Bronchial epithelial cell (primary cell): ENCODE results near the gene BCL7A. TPM values are rescaled to one million over a fixed set of nuclear protein-coding genes. Genes with fewer than 3 reads are reported as not detected.

Experiments
- DNase-seq: peaks from one replicate; pipeline ENCODE4 v3.0.0-alpha.2; 2010; ENCODE audit warnings: low read depth
- FAIRE-seq: peaks from 2 replicates; lab custom pipeline; 2011; peaks lifted over from hg19 to GRCh38; lab: Jason Lieb, UNC
- H3K27me3 ChIP-seq: 2 replicates; pipeline ENCODE4 v1.5.1; 2011; ENCODE audit warnings: low read length; ENCODE audit not compliant: control insufficient read depth, insufficient read depth
- H3K36me3 ChIP-seq: 2 replicates; pipeline ENCODE4 v1.5.1; 2011; ENCODE audit warnings: low read length; ENCODE audit not compliant: control insufficient read depth, insufficient read depth
- H3K4me3 ChIP-seq: 2 replicates; pipeline ENCODE4 v1.5.1; 2011; ENCODE audit warnings: mild to moderate bottlenecking, low read depth, low read length, control low read depth
- total RNA-seq: library from RNA; depleted of rRNA; stranded (reverse); fragments of >200 nt; gene quantifications from 2 replicates; pipeline ENCODE4 v1.2.1, GENCODE V29; 2014
- TF ChIP-seq, protein P1 (sequence below): IDR thresholded peaks from 2 replicates; pipeline ENCODE4 v1.5.1; 2011; ENCODE audit warnings: mild to moderate bottlenecking, moderate library complexity, low read length, control low read depth, inconsistent platforms; ENCODE audit not compliant: insufficient read depth, severe bottlenecking

The BCL7A gene
- total RNA-seq, 1 donor from 2014 or later: 17.1 TPM

GRCh38 chr12:122058549-122059149 is 37.0 kb downstream of the BCL7A start:
- no peak for FAIRE-seq
- no peaks in the 10 kb centered on the region for H3K27me3 ChIP-seq
- H3K4me3 ChIP-seq: no peak overlapping the region
- H3K36me3 ChIP-seq: peaks cover 29% of the 10 kb centered on the region
- TF ChIP-seq, protein P1, sequence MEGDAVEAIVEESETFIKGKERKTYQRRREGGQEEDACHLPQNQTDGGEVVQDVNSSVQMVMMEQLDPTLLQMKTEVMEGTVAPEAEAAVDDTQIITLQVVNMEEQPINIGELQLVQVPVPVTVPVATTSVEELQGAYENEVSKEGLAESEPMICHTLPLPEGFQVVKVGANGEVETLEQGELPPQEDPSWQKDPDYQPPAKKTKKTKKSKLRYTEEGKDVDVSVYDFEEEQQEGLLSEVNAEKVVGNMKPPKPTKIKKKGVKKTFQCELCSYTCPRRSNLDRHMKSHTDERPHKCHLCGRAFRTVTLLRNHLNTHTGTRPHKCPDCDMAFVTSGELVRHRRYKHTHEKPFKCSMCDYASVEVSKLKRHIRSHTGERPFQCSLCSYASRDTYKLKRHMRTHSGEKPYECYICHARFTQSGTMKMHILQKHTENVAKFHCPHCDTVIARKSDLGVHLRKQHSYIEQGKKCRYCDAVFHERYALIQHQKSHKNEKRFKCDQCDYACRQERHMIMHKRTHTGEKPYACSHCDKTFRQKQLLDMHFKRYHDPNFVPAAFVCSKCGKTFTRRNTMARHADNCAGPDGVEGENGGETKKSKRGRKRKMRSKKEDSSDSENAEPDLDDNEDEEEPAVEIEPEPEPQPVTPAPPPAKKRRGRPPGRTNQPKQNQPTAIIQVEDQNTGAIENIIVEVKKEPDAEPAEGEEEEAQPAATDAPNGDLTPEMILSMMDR: no peak
- no peak for DNase-seq

DNA sequence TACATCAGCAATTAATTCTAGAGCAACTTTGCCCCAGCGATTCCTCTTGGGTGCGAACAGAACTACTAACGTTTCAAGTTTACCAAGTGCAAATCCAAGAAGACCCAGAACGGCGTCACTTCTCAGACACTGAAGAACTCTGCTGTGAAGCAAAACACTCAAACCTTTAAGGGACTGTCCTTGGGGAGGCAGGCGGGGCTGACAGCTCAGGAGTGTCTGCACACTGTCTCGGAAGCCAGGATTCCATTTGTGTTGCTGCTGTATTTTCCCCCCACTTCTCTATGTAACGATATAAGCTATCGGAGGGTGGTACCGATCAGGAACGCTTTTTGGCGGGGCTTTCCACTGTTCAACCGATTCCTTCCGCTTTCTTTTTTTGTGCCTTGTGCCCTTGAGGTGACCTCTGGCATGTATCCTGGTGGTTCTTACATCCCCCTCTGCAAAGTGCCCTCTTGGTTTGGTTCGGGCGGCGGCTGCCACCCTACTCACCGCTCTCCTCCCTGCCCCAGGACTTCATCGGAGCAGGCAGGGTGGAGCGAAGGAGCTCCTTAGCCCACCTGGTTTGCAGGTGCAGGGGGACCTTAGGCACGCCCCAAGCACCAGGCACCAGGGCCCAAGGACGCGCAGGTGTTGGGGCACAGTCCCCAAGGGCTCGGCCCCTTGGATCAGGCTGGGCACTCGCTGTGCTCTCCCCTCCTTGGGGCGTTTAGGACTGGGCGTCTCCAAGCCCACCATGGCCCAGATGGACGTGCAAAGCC is 37.7 kb downstream of the BCL7A start:
- H3K36me3 ChIP-seq: peaks cover 29% of the 10 kb centered on the region
- TF ChIP-seq, protein P1: no peak
- no peak for DNase-seq
- no peak for FAIRE-seq
- no peak overlapping the region for H3K4me3 ChIP-seq
- H3K27me3 ChIP-seq: no peaks in the 10 kb centered on the region

DNA sequence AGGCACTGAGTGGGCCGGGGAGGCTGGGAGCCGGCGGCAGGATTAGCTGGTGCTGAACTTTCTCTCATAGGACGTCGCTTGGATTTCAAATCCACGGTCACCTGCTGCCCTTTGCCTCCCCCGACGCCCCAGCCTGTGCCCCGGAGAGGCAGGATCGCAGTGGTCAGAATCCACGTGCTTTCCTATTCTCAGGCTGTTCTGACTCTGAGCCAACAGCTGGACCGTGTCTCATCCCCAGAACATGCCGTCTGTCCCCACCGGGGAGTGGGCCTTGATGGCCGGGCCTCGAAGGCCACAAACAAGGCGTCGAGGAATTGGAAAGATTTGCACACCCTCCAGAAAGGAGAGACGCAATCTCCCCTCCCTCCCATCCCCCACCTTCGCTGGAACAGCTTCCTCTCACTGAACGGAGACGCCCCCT is 38.4 kb downstream of the BCL7A start:
- no peaks in the 10 kb centered on the region for H3K27me3 ChIP-seq
- no peak overlapping the region for H3K4me3 ChIP-seq
- FAIRE-seq: no peak
- H3K36me3 ChIP-seq: peaks cover 25% of the 10 kb centered on the region
- TF ChIP-seq, protein P1: no peak
- DNase-seq: no peak

GRCh38 chr12:122061253-122061652 is 39.6 kb downstream of the BCL7A start:
- peaks cover 15% of the 10 kb centered on the region for H3K36me3 ChIP-seq
- no peak for FAIRE-seq
- TF ChIP-seq, protein P1: no peak
- no peak for DNase-seq
- no peak overlapping the region for H3K4me3 ChIP-seq
- H3K27me3 ChIP-seq: no peaks in the 10 kb centered on the region

DNA sequence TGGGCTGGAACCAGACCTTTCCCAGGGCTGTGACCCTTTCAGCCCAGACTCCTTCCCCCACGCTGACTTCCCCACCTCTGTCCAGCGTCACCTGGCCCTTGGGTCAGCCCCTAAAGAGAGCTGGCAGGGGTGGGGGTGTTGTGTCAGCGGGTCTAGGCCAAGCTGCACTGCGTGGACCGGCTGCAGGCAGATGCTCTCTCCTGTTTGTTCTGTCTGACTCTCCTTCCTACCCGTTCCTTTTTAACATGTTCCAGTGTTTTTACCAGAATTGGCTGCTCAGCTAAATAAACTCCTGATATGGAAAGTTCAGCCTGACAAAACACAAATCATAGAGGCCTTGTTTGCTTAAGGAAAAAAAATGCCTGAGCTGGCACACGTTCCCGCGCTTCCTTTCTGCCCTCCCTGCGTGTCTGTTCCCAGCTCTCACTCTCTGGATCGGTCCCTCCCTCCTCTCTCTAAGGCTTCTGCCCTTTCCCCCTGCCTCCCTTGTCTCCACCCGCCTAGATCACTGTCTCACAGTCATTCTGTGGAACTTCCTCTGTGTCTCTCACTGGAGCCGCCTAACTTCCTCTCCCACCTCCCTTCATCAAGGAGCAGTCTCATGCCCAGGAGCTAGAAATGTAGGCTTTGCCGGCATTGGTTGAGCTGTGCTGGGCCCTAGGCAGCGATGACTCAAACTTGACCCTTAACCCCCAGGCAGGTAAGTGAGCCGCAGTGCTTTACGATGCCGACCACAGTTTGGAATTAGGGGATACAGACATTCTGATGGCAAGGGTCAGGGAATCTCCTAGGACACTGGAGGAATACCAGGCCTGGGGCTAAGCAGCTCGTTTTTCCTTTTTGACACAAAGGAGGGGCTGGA is 41.4 kb downstream of the BCL7A start:
- DNase-seq: peak; percentile 91
- no peaks in the 10 kb centered on the region for H3K27me3 ChIP-seq
- TF ChIP-seq, protein P1: no peak
- no peak overlapping the region for H3K4me3 ChIP-seq
- H3K36me3 ChIP-seq: peaks cover 11% of the 10 kb centered on the region
- FAIRE-seq: no peak
